ENCODE results near the gene SRPK3. TPM values are rescaled to one million over a fixed set of nuclear protein-coding genes. Genes with fewer than 3 reads are reported as not detected.

SRPK3 gene
- total and polyA plus RNA-seq, 11 donors: 8.8 to 49.7 (median 38.9) TPM

GRCh38 chrX:153791104-153791852 lies 10.4 kb downstream of the SRPK3 start:
- TF ChIP-seq CTCF (IDR thresholded peaks at IDR 0.05) (no peak), POLR2A (IDR thresholded peaks at IDR 0.05) (no peak)
- Histone ChIP-seq H3K9me3 (peaks cover 0 to 26% (median 0%) of the 10 kb centered on the region in 12 donors), H3K27ac (no peak overlapping the region), H3K36me3 (peaks cover 0 to 37% (median 24%) of the 10 kb centered on the region in 9 donors), H3K27me3 (peaks cover 0 to 4% (median 0%) of the 10 kb centered on the region in 9 donors), H3K4me1 (peaks cover 0 to 35% (median 19%) of the 10 kb centered on the region in 12 donors), H3K4me3 (no peak overlapping the region)
- WGBS, 4 donors: 74 to 81% (median 77%) methylated on average over 17 of the region's 17 CpGs
- intact Hi-C loops (cut with DNase I): loop anchor here in 3 of 10 donors (5.0 to 10.0 kb wide), 2 partner anchors 134 to 136 kb away; partner anchors contain the start of gene ARHGAP4 (in 3 of the 3)
- DNase-seq (no peak), ATAC-seq (no peak)

- Histone ChIP-seq H3K27me3 (peaks cover 0 to 4% (median 0%) of the 10 kb centered on the region in 9 donors), H3K4me3 (peak overlapping the region in 3 of 12 donors; percentile 69 to 91 (median 74)), H3K27ac (no peak overlapping the region), H3K36me3 (peaks cover 0 to 34% (median 23%) of the 10 kb centered on the region in 9 donors), H3K9me3 (peaks cover 0 to 29% (median 0%) of the 10 kb centered on the region in 12 donors), H3K4me1 (peaks cover 0 to 37% (median 20%) of the 10 kb centered on the region in 12 donors)
- 73 to 90% (median 81%) methylated on average over 4 to 6 of the region's 6 CpGs for WGBS, 4 donors
- DNase-seq: no peak
- no peak for ATAC-seq
- intact Hi-C loops (cut with DNase I): loop anchor here in 3 of 10 donors (5.0 to 10.0 kb wide), 2 partner anchors 132 to 135 kb away; partner anchors contain the start of gene ARHGAP4 (in 3 of the 3)
- TF ChIP-seq POLR2A (IDR thresholded peaks at IDR 0.05) (no peak), CTCF (IDR thresholded peaks at IDR 0.05) (no peak)
Measured at GRCh38 chrX:153792368-153792767, 11.5 kb downstream of the SRPK3 start.

GRCh38 chrX:153793291-153793690 lies 12.4 kb downstream of the SRPK3 start:
- Histone ChIP-seq H3K27ac (peak overlapping the region; percentile 86 to 99 (median 96)), H3K4me3 (peak overlapping the region; percentile 46 to 91 (median 74)), H3K27me3 (peaks cover 0 to 4% (median 0%) of the 10 kb centered on the region in 9 donors), H3K9me3 (peaks cover 0 to 36% (median 0%) of the 10 kb centered on the region in 12 donors), H3K36me3 (peaks cover 0 to 32% (median 21%) of the 10 kb centered on the region in 9 donors), H3K4me1 (peaks cover 0 to 37% (median 20%) of the 10 kb centered on the region in 12 donors)
- ATAC-seq (peak in 1 of 4 donors; percentile 6), DNase-seq (no peak)
- WGBS, 4 donors: 4 to 46% (median 26%) methylated on average over 7 of the region's 7 CpGs
- TF ChIP-seq CTCF (IDR thresholded peaks at IDR 0.05) (no peak), POLR2A (IDR thresholded peaks at IDR 0.05) (no peak)
- intact Hi-C loops (cut with DNase I): loop anchor here in 3 of 10 donors (5.0 to 10.0 kb wide), 2 partner anchors 132 to 134 kb away; partner anchors contain the start of gene ARHGAP4 (in 3 of the 3)
